Lower leg skin (tissue), 3 donors: ENCODE data around the gene PANK4.

ENCODE experiments used
- POLR2A ChIP-seq, 2 donors: fragments of 450-650 bp; IDR thresholded peaks; one replicate each; pipeline ENCODE4 v1.6.1; 2016 to 2017; ENCODE audit warnings: antibody characterized with exemption in 2 of 2, mild to moderate bottlenecking in 1 of 2, moderate library complexity in 1 of 2
- TF ChIP-seq, protein P1 (sequence below), 3 donors: fragments of 450-650 bp; IDR thresholded peaks; one replicate each; pipeline ENCODE4 v1.5.1; 2016; ENCODE audit warnings: antibody characterized with exemption in 3 of 3, mild to moderate bottlenecking in 3 of 3, moderate library complexity in 2 of 3

DNA sequence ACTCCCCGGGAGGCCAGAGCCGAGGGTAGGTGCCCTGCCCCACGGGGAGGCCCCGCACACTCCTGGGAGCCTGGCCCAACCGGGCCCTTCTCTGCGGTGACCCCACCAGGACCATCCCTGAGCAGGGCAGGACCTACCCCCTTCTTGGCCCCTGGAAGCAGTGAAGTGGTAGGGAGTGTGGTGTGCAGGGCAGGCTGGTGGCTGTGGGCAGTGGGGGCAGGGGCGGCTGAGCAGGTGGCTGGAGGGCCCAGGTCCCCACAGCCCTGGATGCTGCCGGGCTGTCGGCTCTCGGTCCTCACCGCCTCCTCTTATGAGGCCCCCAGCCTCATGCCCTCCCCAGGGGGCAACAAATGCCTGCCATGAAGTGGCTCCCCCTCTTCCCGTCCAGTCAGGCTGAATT, 30.9 kb downstream of the PANK4 start:
- TF ChIP-seq, protein P1, sequence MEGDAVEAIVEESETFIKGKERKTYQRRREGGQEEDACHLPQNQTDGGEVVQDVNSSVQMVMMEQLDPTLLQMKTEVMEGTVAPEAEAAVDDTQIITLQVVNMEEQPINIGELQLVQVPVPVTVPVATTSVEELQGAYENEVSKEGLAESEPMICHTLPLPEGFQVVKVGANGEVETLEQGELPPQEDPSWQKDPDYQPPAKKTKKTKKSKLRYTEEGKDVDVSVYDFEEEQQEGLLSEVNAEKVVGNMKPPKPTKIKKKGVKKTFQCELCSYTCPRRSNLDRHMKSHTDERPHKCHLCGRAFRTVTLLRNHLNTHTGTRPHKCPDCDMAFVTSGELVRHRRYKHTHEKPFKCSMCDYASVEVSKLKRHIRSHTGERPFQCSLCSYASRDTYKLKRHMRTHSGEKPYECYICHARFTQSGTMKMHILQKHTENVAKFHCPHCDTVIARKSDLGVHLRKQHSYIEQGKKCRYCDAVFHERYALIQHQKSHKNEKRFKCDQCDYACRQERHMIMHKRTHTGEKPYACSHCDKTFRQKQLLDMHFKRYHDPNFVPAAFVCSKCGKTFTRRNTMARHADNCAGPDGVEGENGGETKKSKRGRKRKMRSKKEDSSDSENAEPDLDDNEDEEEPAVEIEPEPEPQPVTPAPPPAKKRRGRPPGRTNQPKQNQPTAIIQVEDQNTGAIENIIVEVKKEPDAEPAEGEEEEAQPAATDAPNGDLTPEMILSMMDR (IDR thresholded peaks at IDR 0.05) = no peak
- no peak for TF ChIP-seq POLR2A (IDR thresholded peaks at IDR 0.05)
